Peyer's patch (tissue), 4 donors: ENCODE results near the gene TBXAS1. TPM values are rescaled to one million over a fixed set of nuclear protein-coding genes. Genes with fewer than 3 reads are reported as not detected.

Experiments used
- DNase-seq, 3 donors: peaks; one replicate each; pipeline ENCODE4 v3.0.0-alpha.2; 2017 to 2019
- H3K27ac ChIP-seq, 4 donors: fragments of 200-600 bp; sonication (generic); one replicate each; pipeline ENCODE4 v1.5.1; 2016 to 2019
- H3K27me3 ChIP-seq, 2 donors: fragments of 200-600 bp; sonication (generic); one replicate each; pipeline ENCODE4 v1.5.1; 2019
- H3K36me3 ChIP-seq, 3 donors: fragments of 200-600 bp; sonication (generic); one replicate each; pipeline ENCODE4 v1.5.1; 2016 to 2019
- H3K4me1 ChIP-seq, 4 donors: fragments of 200-600 bp; sonication (generic); one replicate each; pipeline ENCODE4 v1.5.1; 2016 to 2019
- H3K4me3 ChIP-seq, 4 donors: fragments of 200-600 bp; sonication (generic); 1 replicate in 3 of 4; 2 replicates in 1 of 4; pipeline ENCODE4 v1.5.1; 2016 to 2019; ENCODE audit warnings: mild to moderate bottlenecking in 1 of 4
- H3K9me3 ChIP-seq, 4 donors: fragments of 200-600 bp; sonication (generic); one replicate each; pipeline ENCODE4 v1.5.1; 2016 to 2019; ENCODE audit warnings: mild to moderate bottlenecking in 1 of 4
- POLR2A ChIP-seq, 2 donors: fragments of 450-650 bp; IDR thresholded peaks; one replicate each; pipeline ENCODE4 v1.5.1; 2017; ENCODE audit warnings: antibody characterized with exemption in 2 of 2, mild to moderate bottlenecking in 2 of 2, moderate library complexity in 2 of 2
- total RNA-seq, 4 donors: library from RNA; depleted of rRNA; stranded (reverse); fragments of >200 nt; gene quantifications; one replicate each; pipeline ENCODE4 v1.1.0, GENCODE V29; 2016
- TF ChIP-seq, protein P1 (sequence below), 6 experiments: fragments of 450-650 bp in 4 of 6; fragments of 200-600 bp in 2 of 6; sonication (generic) in 1 of 6; IDR thresholded peaks; one replicate each; pipeline ENCODE4 v1.5.1; 2017 to 2019; ENCODE audit warnings: antibody characterized with exemption in 6 of 6, mild to moderate bottlenecking in 3 of 6, moderate library complexity in 1 of 6

Gene TBXAS1
- total RNA-seq, 4 donors from 2014 or later = 11.2 to 227 (median 33.9) TPM

GRCh38 chr7:139845443-139845805 is 16.4 kb downstream of the TBXAS1 start:
- TF ChIP-seq, protein P1, sequence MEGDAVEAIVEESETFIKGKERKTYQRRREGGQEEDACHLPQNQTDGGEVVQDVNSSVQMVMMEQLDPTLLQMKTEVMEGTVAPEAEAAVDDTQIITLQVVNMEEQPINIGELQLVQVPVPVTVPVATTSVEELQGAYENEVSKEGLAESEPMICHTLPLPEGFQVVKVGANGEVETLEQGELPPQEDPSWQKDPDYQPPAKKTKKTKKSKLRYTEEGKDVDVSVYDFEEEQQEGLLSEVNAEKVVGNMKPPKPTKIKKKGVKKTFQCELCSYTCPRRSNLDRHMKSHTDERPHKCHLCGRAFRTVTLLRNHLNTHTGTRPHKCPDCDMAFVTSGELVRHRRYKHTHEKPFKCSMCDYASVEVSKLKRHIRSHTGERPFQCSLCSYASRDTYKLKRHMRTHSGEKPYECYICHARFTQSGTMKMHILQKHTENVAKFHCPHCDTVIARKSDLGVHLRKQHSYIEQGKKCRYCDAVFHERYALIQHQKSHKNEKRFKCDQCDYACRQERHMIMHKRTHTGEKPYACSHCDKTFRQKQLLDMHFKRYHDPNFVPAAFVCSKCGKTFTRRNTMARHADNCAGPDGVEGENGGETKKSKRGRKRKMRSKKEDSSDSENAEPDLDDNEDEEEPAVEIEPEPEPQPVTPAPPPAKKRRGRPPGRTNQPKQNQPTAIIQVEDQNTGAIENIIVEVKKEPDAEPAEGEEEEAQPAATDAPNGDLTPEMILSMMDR (IDR thresholded peaks at IDR 0.05) = no peak
- no peak for TF ChIP-seq POLR2A (IDR thresholded peaks at IDR 0.05)
- no peak overlapping the region for H3K4me3 ChIP-seq
- no peaks in the 10 kb centered on the region for H3K36me3 ChIP-seq
- H3K9me3 ChIP-seq = no peaks in the 10 kb centered on the region
- no peak overlapping the region for H3K27ac ChIP-seq
- DNase-seq = no peak
- H3K27me3 ChIP-seq = no peaks in the 10 kb centered on the region
- H3K4me1 ChIP-seq = peaks cover 0 to 17% (median 0%) of the 10 kb centered on the region in 4 donors

DNA sequence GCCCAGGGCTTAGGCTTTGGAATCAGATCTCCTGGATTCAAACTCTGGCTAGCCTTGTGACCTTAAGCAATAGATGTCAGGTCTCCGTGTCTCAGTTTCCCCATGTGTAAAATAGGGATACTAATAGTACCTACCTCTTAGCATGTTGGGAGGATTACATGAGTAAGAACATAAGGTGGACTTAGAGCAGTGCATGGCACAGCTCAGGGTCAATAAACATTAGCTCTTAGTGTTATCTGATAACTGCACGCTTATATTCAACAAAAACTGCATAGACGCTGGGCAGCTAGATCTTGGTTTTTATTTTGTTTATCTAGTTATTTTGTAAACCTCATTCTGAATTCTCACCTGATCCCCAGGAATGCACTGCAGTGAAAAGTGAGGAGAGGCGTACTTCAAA is 17.2 kb downstream of the TBXAS1 start:
- Histone ChIP-seq H3K4me1 (peaks cover 0 to 17% (median 0%) of the 10 kb centered on the region in 4 donors), H3K27me3 (no peaks in the 10 kb centered on the region), H3K4me3 (no peak overlapping the region), H3K27ac (no peak overlapping the region), H3K9me3 (no peaks in the 10 kb centered on the region), H3K36me3 (no peaks in the 10 kb centered on the region)
- DNase-seq = no peak
- TF ChIP-seq, protein P1 (IDR thresholded peaks at IDR 0.05) = no peak
- no peak for TF ChIP-seq POLR2A (IDR thresholded peaks at IDR 0.05)

GRCh38 chr7:139848274-139848673 is 19.2 kb downstream of the TBXAS1 start:
- H3K27ac ChIP-seq = no peak overlapping the region
- no peaks in the 10 kb centered on the region for H3K9me3 ChIP-seq
- no peak overlapping the region for H3K4me3 ChIP-seq
- no peak for DNase-seq
- peaks cover 0 to 17% (median 0%) of the 10 kb centered on the region in 4 donors for H3K4me1 ChIP-seq
- no peaks in the 10 kb centered on the region for H3K27me3 ChIP-seq
- H3K36me3 ChIP-seq = no peaks in the 10 kb centered on the region
- TF ChIP-seq POLR2A (IDR thresholded peaks at IDR 0.05) = no peak
- TF ChIP-seq, protein P1 (IDR thresholded peaks at IDR 0.05) = no peak

- H3K36me3 ChIP-seq = no peaks in the 10 kb centered on the region
- no peaks in the 10 kb centered on the region for H3K27me3 ChIP-seq
- H3K4me3 ChIP-seq = no peak overlapping the region
- H3K27ac ChIP-seq = no peak overlapping the region
- DNase-seq = no peak
- no peaks in the 10 kb centered on the region for H3K9me3 ChIP-seq
- H3K4me1 ChIP-seq = peaks cover 0 to 8% (median 3%) of the 10 kb centered on the region in 4 donors
- TF ChIP-seq POLR2A (IDR thresholded peaks at IDR 0.05) = no peak
- TF ChIP-seq, protein P1 (IDR thresholded peaks at IDR 0.05) = no peak
Measured at GRCh38 chr7:139850906-139851305, 21.8 kb downstream of the TBXAS1 start.

GRCh38 chr7:139851770-139852481 is 22.9 kb downstream of the TBXAS1 start:
- Histone ChIP-seq H3K9me3 (no peaks in the 10 kb centered on the region), H3K4me1 (peaks cover 0 to 7% (median 0%) of the 10 kb centered on the region in 4 donors), H3K27ac (no peak overlapping the region), H3K27me3 (no peaks in the 10 kb centered on the region), H3K36me3 (no peaks in the 10 kb centered on the region), H3K4me3 (no peak overlapping the region)
- no peak for DNase-seq
- TF ChIP-seq, protein P1 (IDR thresholded peaks at IDR 0.05) = no peak
- no peak for TF ChIP-seq POLR2A (IDR thresholded peaks at IDR 0.05)
